Measurements from ENCODE around the gene MUC4.

The MUC4 gene

GRCh38 chr3:195700319-195700718, 111.4 kb downstream of the MUC4 start:
- Histone ChIP-seq H3K27me3 (ENCODE audit: insufficient read depth, poor library complexity, severe bottlenecking) (no peaks in the 10 kb centered on the region), H3K4me3 (replicated peaks; ENCODE audit: insufficient read depth, low read length) (no peak overlapping the region), H3K27ac (replicated peaks) (no peak overlapping the region)
- DNase-seq (ENCODE audit: low read depth in 1 of 2, low spot score in 1 of 2): no peak
- TF ChIP-seq CTCF (IDR thresholded peaks at IDR 0.05; ENCODE audit: insufficient read depth, low read length) (no peak), SPI1 (IDR thresholded peaks at IDR 0.05; ENCODE audit: borderline replicate concordance, low read depth) (no peak), POLR2AphosphoS5 (IDR thresholded peaks at IDR 0.05; ENCODE audit: low read depth) (no peak), GABPA (IDR thresholded peaks at IDR 0.05; ENCODE audit: low read depth) (no peak)
- TF ChIP-seq, protein P1, sequence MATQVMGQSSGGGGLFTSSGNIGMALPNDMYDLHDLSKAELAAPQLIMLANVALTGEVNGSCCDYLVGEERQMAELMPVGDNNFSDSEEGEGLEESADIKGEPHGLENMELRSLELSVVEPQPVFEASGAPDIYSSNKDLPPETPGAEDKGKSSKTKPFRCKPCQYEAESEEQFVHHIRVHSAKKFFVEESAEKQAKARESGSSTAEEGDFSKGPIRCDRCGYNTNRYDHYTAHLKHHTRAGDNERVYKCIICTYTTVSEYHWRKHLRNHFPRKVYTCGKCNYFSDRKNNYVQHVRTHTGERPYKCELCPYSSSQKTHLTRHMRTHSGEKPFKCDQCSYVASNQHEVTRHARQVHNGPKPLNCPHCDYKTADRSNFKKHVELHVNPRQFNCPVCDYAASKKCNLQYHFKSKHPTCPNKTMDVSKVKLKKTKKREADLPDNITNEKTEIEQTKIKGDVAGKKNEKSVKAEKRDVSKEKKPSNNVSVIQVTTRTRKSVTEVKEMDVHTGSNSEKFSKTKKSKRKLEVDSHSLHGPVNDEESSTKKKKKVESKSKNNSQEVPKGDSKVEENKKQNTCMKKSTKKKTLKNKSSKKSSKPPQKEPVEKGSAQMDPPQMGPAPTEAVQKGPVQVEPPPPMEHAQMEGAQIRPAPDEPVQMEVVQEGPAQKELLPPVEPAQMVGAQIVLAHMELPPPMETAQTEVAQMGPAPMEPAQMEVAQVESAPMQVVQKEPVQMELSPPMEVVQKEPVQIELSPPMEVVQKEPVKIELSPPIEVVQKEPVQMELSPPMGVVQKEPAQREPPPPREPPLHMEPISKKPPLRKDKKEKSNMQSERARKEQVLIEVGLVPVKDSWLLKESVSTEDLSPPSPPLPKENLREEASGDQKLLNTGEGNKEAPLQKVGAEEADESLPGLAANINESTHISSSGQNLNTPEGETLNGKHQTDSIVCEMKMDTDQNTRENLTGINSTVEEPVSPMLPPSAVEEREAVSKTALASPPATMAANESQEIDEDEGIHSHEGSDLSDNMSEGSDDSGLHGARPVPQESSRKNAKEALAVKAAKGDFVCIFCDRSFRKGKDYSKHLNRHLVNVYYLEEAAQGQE (IDR thresholded peaks at IDR 0.05; ENCODE audit: insufficient replicate concordance, low read depth): no peak

DNA sequence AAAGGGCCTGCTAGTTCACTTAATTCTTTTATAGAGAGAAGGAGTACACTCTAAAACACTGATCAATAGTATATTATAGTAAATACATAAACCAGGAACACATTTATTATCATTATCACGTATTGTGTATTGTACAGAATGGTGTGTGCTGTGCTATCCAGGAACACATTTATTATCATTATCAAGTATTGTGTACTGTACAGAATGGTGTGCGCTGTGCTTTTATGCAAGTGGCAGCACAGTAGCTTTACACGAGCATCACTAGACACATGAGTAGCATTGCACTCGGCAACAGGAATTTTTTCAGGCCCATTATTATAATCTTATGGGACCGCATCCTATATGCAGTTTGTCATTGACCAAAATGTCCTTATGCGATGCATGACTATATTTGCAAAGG, 111.9 kb downstream of the MUC4 start:
- Histone ChIP-seq H3K4me3 (replicated peaks; ENCODE audit: insufficient read depth, low read length) (no peak overlapping the region), H3K27me3 (ENCODE audit: insufficient read depth, poor library complexity, severe bottlenecking) (no peaks in the 10 kb centered on the region), H3K27ac (replicated peaks) (no peak overlapping the region)
- TF ChIP-seq POLR2AphosphoS5 (IDR thresholded peaks at IDR 0.05; ENCODE audit: low read depth): no peak
- no peak for TF ChIP-seq CTCF (IDR thresholded peaks at IDR 0.05; ENCODE audit: insufficient read depth, low read length)
- TF ChIP-seq GABPA (IDR thresholded peaks at IDR 0.05; ENCODE audit: low read depth): no peak
- TF ChIP-seq, protein P1 (IDR thresholded peaks at IDR 0.05; ENCODE audit: insufficient replicate concordance, low read depth): no peak
- TF ChIP-seq SPI1 (IDR thresholded peaks at IDR 0.05; ENCODE audit: borderline replicate concordance, low read depth): no peak
- no peak for DNase-seq (ENCODE audit: low read depth in 1 of 2, low spot score in 1 of 2)

- no peak for DNase-seq (ENCODE audit: low read depth in 1 of 2, low spot score in 1 of 2)
- no peak overlapping the region for H3K27ac ChIP-seq (replicated peaks)
- H3K27me3 ChIP-seq (ENCODE audit: insufficient read depth, poor library complexity, severe bottlenecking): no peaks in the 10 kb centered on the region
- no peak for TF ChIP-seq CTCF (IDR thresholded peaks at IDR 0.05; ENCODE audit: insufficient read depth, low read length)
- no peak for TF ChIP-seq POLR2AphosphoS5 (IDR thresholded peaks at IDR 0.05; ENCODE audit: low read depth)
- no peak for TF ChIP-seq GABPA (IDR thresholded peaks at IDR 0.05; ENCODE audit: low read depth)
- no peak for TF ChIP-seq SPI1 (IDR thresholded peaks at IDR 0.05; ENCODE audit: borderline replicate concordance, low read depth)
- TF ChIP-seq, protein P1 (IDR thresholded peaks at IDR 0.05; ENCODE audit: insufficient replicate concordance, low read depth): no peak
- H3K4me3 ChIP-seq (replicated peaks; ENCODE audit: insufficient read depth, low read length): no peak overlapping the region
Observed at GRCh38 chr3:195699388-195699771, 112.3 kb downstream of the MUC4 start.
